IMR-90 (cell line): ENCODE results near the gene ARHGAP15. TPM values are rescaled to one million over a fixed set of nuclear protein-coding genes. Genes with fewer than 3 reads are reported as not detected.

Experiments used
- ATAC-seq: fragments of 200-7000 bp; cut with Tn5 transposase; 2 replicates; pipeline ENCODE4 v1.9.1; 2020; ENCODE audit warnings: low read depth, mild to moderate bottlenecking, moderate library complexity
- BruUV-seq: library from RNA; stranded (reverse); fragments of 400-500 nt; replicated peaks from 2 replicates; lab custom pipeline; 2021; lab: Mats Ljungman, UMichigan
- CTCF ChIA-PET: fragments of 300-600 bp; formaldehyde crosslinking; extraction: SDS; loops from one replicate; lab custom pipeline; 2021; ENCODE audit warnings: antibody characterized with exemption; lab: Yijun Ruan, JAX
- POLR2A ChIA-PET: fragments of 300-600 bp; sonication (Branson Sonifier 250); formaldehyde crosslinking; loops from one replicate; lab custom pipeline; 2022; ENCODE audit warnings: antibody characterized with exemption; ENCODE audit not compliant: unreplicated experiment; lab: Charles Lee
- DNase-seq: peaks from one replicate; pipeline ENCODE4 v3.0.0; 2013
- H2AFZ ChIP-seq: replicated peaks from 2 replicates; pipeline ENCODE3; 2013; ENCODE audit warnings: low read length, mild to moderate bottlenecking; ENCODE audit not compliant: poor library complexity
- H2AK5ac ChIP-seq: 2 replicates; pipeline ENCODE4 v1.6.1; 2013; ENCODE audit warnings: low read depth, low read length, inconsistent platforms
- H2AK9ac ChIP-seq: replicated peaks from 2 replicates; pipeline ENCODE3; 2013; ENCODE audit warnings: mild to moderate bottlenecking, low read depth, low read length, moderate library complexity; ENCODE audit not compliant: poor library complexity
- H2BK120ac ChIP-seq: 2 replicates; pipeline ENCODE4 v1.6.1; 2013; ENCODE audit warnings: low read depth, low read length, inconsistent platforms
- H2BK15ac ChIP-seq: 3 replicates; pipeline ENCODE4 v1.6.1; 2013; ENCODE audit warnings: low read depth, low read length, inconsistent platforms
- H2BK20ac ChIP-seq: 2 replicates; pipeline ENCODE4 v1.6.1; 2013; ENCODE audit warnings: low read depth, mild to moderate bottlenecking, inconsistent platforms, low read length, moderate library complexity
- H2BK5ac ChIP-seq: 2 replicates; pipeline ENCODE4 v1.6.1; 2013; ENCODE audit warnings: mild to moderate bottlenecking, low read depth, low read length, inconsistent platforms; ENCODE audit not compliant: poor library complexity, severe bottlenecking
- H3K14ac ChIP-seq: replicated peaks from 2 replicates; pipeline ENCODE4 v1.6.1; 2013; ENCODE audit warnings: low read depth, low read length, inconsistent platforms
- H3K18ac ChIP-seq: 2 replicates; pipeline ENCODE4 v1.6.1; 2013; ENCODE audit warnings: low read depth, low read length, control low read depth
- H3K23ac ChIP-seq: 2 replicates; pipeline ENCODE4 v1.6.1; 2013; ENCODE audit warnings: low read depth, low read length, inconsistent platforms
- H3K27ac ChIP-seq: 2 replicates; pipeline ENCODE4 v1.5.1; 2013; ENCODE audit warnings: mild to moderate bottlenecking, control low read depth, low read length; ENCODE audit not compliant: insufficient read depth
- H3K27me3 ChIP-seq: 2 replicates; pipeline ENCODE4 v1.6.1; 2013; ENCODE audit warnings: low read length; ENCODE audit not compliant: control insufficient read depth, insufficient read depth
- H3K36me3 ChIP-seq: 2 replicates; pipeline ENCODE4 v1.6.1; 2013; ENCODE audit warnings: low read length, mixed read lengths; ENCODE audit not compliant: control insufficient read depth, insufficient read depth
- H3K4ac ChIP-seq: 2 replicates; pipeline ENCODE4 v1.6.1; 2013; ENCODE audit warnings: low read depth, low read length, inconsistent platforms
- H3K4me1 ChIP-seq: 2 replicates; pipeline ENCODE4 v1.6.1; 2013; ENCODE audit warnings: low read length, mixed read lengths; ENCODE audit not compliant: control insufficient read depth, insufficient read depth
- H3K4me2 ChIP-seq: 2 replicates; pipeline ENCODE4 v1.6.1; 2013; ENCODE audit warnings: low read depth, mild to moderate bottlenecking, control low read depth, low read length, moderate library complexity
- H3K4me3 ChIP-seq: 2 replicates; pipeline ENCODE4 v1.5.1; 2013; ENCODE audit warnings: low read depth, mild to moderate bottlenecking, control low read depth, low read length, moderate library complexity; ENCODE audit not compliant: insufficient read depth
- H3K56ac ChIP-seq: 2 replicates; pipeline ENCODE4 v1.6.1; 2013; ENCODE audit warnings: low read length, inconsistent platforms; ENCODE audit not compliant: insufficient read depth; ENCODE audit errors: extremely low read depth
- H3K79me1 ChIP-seq, 2 experiments: 2 replicates each; pipeline ENCODE4 v1.6.1; 2013; ENCODE audit warnings: low read length in 2 of 2, inconsistent platforms in 1 of 2, low read depth in 1 of 2
- H3K9ac ChIP-seq: 2 replicates; pipeline ENCODE4 v1.6.1; 2013; ENCODE audit warnings: low read depth, low read length, control low read depth
- H3K9me1 ChIP-seq: 2 replicates; pipeline ENCODE4 v1.6.1; 2013; ENCODE audit warnings: low read length, inconsistent platforms; ENCODE audit not compliant: insufficient read depth
- H3K9me3 ChIP-seq: 2 replicates; pipeline ENCODE4 v1.6.1; 2013; ENCODE audit warnings: low read length; ENCODE audit not compliant: control insufficient read depth, insufficient read depth
- H4K20me1 ChIP-seq: 2 replicates; pipeline ENCODE4 v1.6.1; 2013; ENCODE audit warnings: low read length, inconsistent platforms; ENCODE audit not compliant: insufficient read depth
- H4K5ac ChIP-seq: 2 replicates; pipeline ENCODE4 v1.6.1; 2013; ENCODE audit warnings: mild to moderate bottlenecking, low read depth, low read length, control low read depth
- H4K8ac ChIP-seq, 2 experiments: 2 replicates each; pipeline ENCODE4 v1.6.1; 2013; ENCODE audit warnings: low read depth in 2 of 2, low read length in 2 of 2, control low read depth in 1 of 2, inconsistent platforms in 1 of 2
- H4K91ac ChIP-seq: 2 replicates; pipeline ENCODE4 v1.6.1; 2013; ENCODE audit warnings: low read depth, low read length, inconsistent platforms; ENCODE audit not compliant: insufficient read depth
- BHLHE40 ChIP-seq: fragments of 150-350 bp; IDR thresholded peaks from 2 replicates; pipeline ENCODE4 v1.6.1; 2016; ENCODE audit warnings: mild to moderate bottlenecking, low read depth, low read length
- CEBPB ChIP-seq: IDR thresholded peaks from 2 replicates; pipeline ENCODE4 v1.6.1; 2012; ENCODE audit warnings: low read depth, low read length, improper control_type of control experiment
- CHD1 ChIP-seq: IDR thresholded peaks from 2 replicates; pipeline ENCODE4 v1.6.1; 2012; ENCODE audit warnings: low read depth, low read length, improper control_type of control experiment
- ELK1 ChIP-seq: fragments of 150-350 bp; IDR thresholded peaks from 2 replicates; pipeline ENCODE4 v1.6.1; 2016; ENCODE audit warnings: low read depth, mild to moderate bottlenecking, low read length, moderate library complexity, borderline replicate concordance
- FOS ChIP-seq: fragments of 150-350 bp; IDR thresholded peaks from 2 replicates; pipeline ENCODE4 v1.6.1; 2016; ENCODE audit warnings: low read depth, low read length
- MAFK ChIP-seq: IDR thresholded peaks from 2 replicates; pipeline ENCODE4 v1.6.1; 2012; ENCODE audit warnings: low read depth, low read length, improper control_type of control experiment
- MAZ ChIP-seq: IDR thresholded peaks from 2 replicates; pipeline ENCODE4 v1.6.1; 2012; ENCODE audit warnings: low read depth, mild to moderate bottlenecking, low read length, improper control_type of control experiment, moderate library complexity, borderline replicate concordance
- MXI1 ChIP-seq: IDR thresholded peaks from 2 replicates; pipeline ENCODE4 v1.6.1; 2012; ENCODE audit warnings: low read depth, mild to moderate bottlenecking, low read length, moderate library complexity, borderline replicate concordance
- NFE2L2 ChIP-seq: fragments of 150-350 bp; IDR thresholded peaks from 2 replicates; pipeline ENCODE4 v1.6.1; 2016; ENCODE audit warnings: low read depth, mild to moderate bottlenecking, low read length
- POLR2A ChIP-seq: IDR thresholded peaks from 2 replicates; pipeline ENCODE4 v1.6.1; 2012; ENCODE audit warnings: mild to moderate bottlenecking, low read depth, low read length
- RAD21 ChIP-seq: IDR thresholded peaks from 2 replicates; pipeline ENCODE4 v1.6.1; 2012; ENCODE audit warnings: low read length, improper control_type of control experiment
- RCOR1 ChIP-seq: IDR thresholded peaks from 2 replicates; pipeline ENCODE4 v1.6.1; 2012; ENCODE audit warnings: mild to moderate bottlenecking, low read length, improper control_type of control experiment; ENCODE audit not compliant: insufficient replicate concordance
- RFX5 ChIP-seq: IDR thresholded peaks from 2 replicates; pipeline ENCODE4 v1.8.0; 2012; ENCODE audit warnings: low read depth, mild to moderate bottlenecking, low read length, moderate library complexity
- SMC3 ChIP-seq: fragments of 150-350 bp; IDR thresholded peaks from 2 replicates; pipeline ENCODE4 v1.6.1; 2016; ENCODE audit warnings: low read depth, mild to moderate bottlenecking, antibody characterized with exemption, low read length, moderate library complexity
- USF2 ChIP-seq: fragments of 150-350 bp; IDR thresholded peaks from 2 replicates; pipeline ENCODE4 v1.6.1; 2017; ENCODE audit warnings: mild to moderate bottlenecking, antibody characterized with exemption, low read length, low read depth
- dilution Hi-C: fragments of 300-500 bp; cut with HindIII; formaldehyde crosslinking; loops from one replicate; pipeline ENCODE4 v1.14.3; 2018; ENCODE audit warnings: low sequenced_read_pairs; ENCODE audit not compliant: unreplicated experiment
- in situ Hi-C: fragments of 300-500 bp; cut with MboI; formaldehyde crosslinking; loops from 3 replicates; pipeline ENCODE4 v1.14.3; 2019; ENCODE audit warnings: low sequenced_read_pairs, inconsistent platforms, mixed read lengths
- intact Hi-C: fragments of 100-400 bp; cut with micrococcal nuclease; formaldehyde crosslinking; loops from 2 replicates; pipeline ENCODE4 v1.10.0; 2022
- polyA plus RNA-seq, 3 experiments: library from polyadenylated mRNA; depleted of rRNA; stranded (reverse); fragments of >200 nt; gene quantifications; 2 replicates each; pipeline ENCODE4 v1.2.3, GENCODE V29; 2012; ENCODE audit warnings: low replicate concordance in 1 of 3
- total RNA-seq: library from RNA; depleted of rRNA; stranded (reverse); fragments of >200 nt; gene quantifications from 2 replicates; pipeline ENCODE4 v1.2.3, GENCODE V29; 2012
- TF ChIP-seq, protein P1 (sequence below): conservative IDR thresholded peaks from 2 replicates; pipeline ENCODE4 v1.5.1; 2012; ENCODE audit warnings: mild to moderate bottlenecking, low read depth, low read length, improper control_type of control experiment

Gene ARHGAP15
- total and polyA plus RNA-seq, 2 of the 4 experiments (the other 2 are of a cell fraction): not detected

GRCh38 chr2:143460382-143460781 lies 331.2 kb downstream of the ARHGAP15 start:
- dilution Hi-C loops: no loop called here
- H3K56ac ChIP-seq: no peak overlapping the region
- H3K27ac ChIP-seq: no peak overlapping the region
- H4K8ac ChIP-seq: no peak overlapping the region
- H2BK20ac ChIP-seq: no peak overlapping the region
- H2AK9ac ChIP-seq: no peak overlapping the region
- H3K4me2 ChIP-seq: no peak overlapping the region
- no peak overlapping the region for H3K23ac ChIP-seq
- H3K9ac ChIP-seq: no peak overlapping the region
- no peak overlapping the region for H2BK5ac ChIP-seq
- no peak overlapping the region for H2AFZ ChIP-seq
- in situ Hi-C loops: no loop called here
- no TSS peak for BruUV-seq
- no peaks in the 10 kb centered on the region for H3K9me1 ChIP-seq
- no peak overlapping the region for H3K4me3 ChIP-seq
- H3K18ac ChIP-seq: no peak overlapping the region
- no peak overlapping the region for H4K5ac ChIP-seq
- no peaks in the 10 kb centered on the region for H3K79me1 ChIP-seq
- no peaks in the 10 kb centered on the region for H3K4me1 ChIP-seq
- intact Hi-C loops: no loop called here
- CTCF ChIA-PET: no interaction called here
- H3K14ac ChIP-seq: no peak overlapping the region
- no peaks in the 10 kb centered on the region for H3K36me3 ChIP-seq
- H3K9me3 ChIP-seq: peaks cover 4% of the 10 kb centered on the region; the same call in 1 of the 2 replicates
- no peak for TF ChIP-seq MXI1
- TF ChIP-seq RFX5: no peak
- TF ChIP-seq, protein P1, sequence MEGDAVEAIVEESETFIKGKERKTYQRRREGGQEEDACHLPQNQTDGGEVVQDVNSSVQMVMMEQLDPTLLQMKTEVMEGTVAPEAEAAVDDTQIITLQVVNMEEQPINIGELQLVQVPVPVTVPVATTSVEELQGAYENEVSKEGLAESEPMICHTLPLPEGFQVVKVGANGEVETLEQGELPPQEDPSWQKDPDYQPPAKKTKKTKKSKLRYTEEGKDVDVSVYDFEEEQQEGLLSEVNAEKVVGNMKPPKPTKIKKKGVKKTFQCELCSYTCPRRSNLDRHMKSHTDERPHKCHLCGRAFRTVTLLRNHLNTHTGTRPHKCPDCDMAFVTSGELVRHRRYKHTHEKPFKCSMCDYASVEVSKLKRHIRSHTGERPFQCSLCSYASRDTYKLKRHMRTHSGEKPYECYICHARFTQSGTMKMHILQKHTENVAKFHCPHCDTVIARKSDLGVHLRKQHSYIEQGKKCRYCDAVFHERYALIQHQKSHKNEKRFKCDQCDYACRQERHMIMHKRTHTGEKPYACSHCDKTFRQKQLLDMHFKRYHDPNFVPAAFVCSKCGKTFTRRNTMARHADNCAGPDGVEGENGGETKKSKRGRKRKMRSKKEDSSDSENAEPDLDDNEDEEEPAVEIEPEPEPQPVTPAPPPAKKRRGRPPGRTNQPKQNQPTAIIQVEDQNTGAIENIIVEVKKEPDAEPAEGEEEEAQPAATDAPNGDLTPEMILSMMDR: no peak
- no peak for TF ChIP-seq NFE2L2
- TF ChIP-seq MAFK: no peak
- no peak for TF ChIP-seq FOS
- TF ChIP-seq ELK1: no peak
- no peak for TF ChIP-seq RCOR1
- TF ChIP-seq BHLHE40: no peak
- TF ChIP-seq MAZ: no peak
- no peak for TF ChIP-seq CEBPB
- TF ChIP-seq SMC3: no peak
- TF ChIP-seq USF2: no peak
- no peak for TF ChIP-seq CHD1
- no peak for TF ChIP-seq RAD21
- TF ChIP-seq POLR2A: no peak
- H3K4ac ChIP-seq: no peak overlapping the region
- H2BK120ac ChIP-seq: no peak overlapping the region
- H2BK15ac ChIP-seq: no peak overlapping the region
- H4K20me1 ChIP-seq: no peaks in the 10 kb centered on the region
- POLR2A ChIA-PET: no interaction called here
- no peak overlapping the region for H2AK5ac ChIP-seq
- ATAC-seq (no peak), DNase-seq (no peak)
- H3K27me3 ChIP-seq: no peaks in the 10 kb centered on the region
- H4K91ac ChIP-seq: no peak overlapping the region
